ENCODE measurements around the gene GGA3. TPM values are rescaled to one million over a fixed set of nuclear protein-coding genes. Genes with fewer than 3 reads are reported as not detected.

GGA3 gene
- total and polyA plus RNA-seq, 2 experiments from 2014 or later = 22.5 to 54.3 TPM

DNA sequence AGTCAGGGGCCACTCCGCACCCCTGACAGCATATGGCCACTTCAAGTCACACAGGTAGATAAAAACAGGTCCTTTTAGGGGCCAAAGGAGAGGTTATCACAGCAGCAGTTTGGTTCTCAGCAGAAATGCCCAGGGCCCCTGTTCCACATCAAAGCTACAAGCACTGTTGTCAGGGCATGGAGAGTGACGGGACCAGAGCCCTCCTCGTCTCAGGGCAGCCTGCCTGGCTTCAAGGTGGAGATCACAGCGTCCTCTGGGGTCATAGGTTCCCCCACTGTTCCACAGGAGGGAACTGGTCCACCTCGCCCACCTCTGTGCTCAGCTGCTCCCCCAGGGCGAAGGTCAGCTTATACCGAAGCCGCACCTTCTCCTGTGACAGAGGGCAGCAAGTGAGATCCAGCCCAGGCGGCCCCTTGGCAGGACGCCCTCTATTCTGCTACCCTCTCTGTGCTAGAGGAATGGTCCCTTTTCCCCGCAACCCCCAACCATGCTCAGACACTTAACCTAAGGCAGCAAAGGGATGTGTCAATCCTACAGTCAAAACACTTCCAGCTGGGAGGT is 23.3 kb downstream of the GGA3 start (continued):
- TF ChIP-seq, protein P1, sequence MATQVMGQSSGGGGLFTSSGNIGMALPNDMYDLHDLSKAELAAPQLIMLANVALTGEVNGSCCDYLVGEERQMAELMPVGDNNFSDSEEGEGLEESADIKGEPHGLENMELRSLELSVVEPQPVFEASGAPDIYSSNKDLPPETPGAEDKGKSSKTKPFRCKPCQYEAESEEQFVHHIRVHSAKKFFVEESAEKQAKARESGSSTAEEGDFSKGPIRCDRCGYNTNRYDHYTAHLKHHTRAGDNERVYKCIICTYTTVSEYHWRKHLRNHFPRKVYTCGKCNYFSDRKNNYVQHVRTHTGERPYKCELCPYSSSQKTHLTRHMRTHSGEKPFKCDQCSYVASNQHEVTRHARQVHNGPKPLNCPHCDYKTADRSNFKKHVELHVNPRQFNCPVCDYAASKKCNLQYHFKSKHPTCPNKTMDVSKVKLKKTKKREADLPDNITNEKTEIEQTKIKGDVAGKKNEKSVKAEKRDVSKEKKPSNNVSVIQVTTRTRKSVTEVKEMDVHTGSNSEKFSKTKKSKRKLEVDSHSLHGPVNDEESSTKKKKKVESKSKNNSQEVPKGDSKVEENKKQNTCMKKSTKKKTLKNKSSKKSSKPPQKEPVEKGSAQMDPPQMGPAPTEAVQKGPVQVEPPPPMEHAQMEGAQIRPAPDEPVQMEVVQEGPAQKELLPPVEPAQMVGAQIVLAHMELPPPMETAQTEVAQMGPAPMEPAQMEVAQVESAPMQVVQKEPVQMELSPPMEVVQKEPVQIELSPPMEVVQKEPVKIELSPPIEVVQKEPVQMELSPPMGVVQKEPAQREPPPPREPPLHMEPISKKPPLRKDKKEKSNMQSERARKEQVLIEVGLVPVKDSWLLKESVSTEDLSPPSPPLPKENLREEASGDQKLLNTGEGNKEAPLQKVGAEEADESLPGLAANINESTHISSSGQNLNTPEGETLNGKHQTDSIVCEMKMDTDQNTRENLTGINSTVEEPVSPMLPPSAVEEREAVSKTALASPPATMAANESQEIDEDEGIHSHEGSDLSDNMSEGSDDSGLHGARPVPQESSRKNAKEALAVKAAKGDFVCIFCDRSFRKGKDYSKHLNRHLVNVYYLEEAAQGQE (IDR thresholded peaks at IDR 0.05; ENCODE audit: unreplicated experiment) = no peak
- TF ChIP-seq POLR2AphosphoS5 (IDR thresholded peaks at IDR 0.05; ENCODE audit: low read depth) (no peak), STAT1 (IDR thresholded peaks at IDR 0.05; ENCODE audit: unreplicated experiment) (no peak), CREB1 (CRISPR knock-in tag; IDR thresholded peaks at IDR 0.05; ENCODE audit: low read depth) (no peak), JUNB (IDR thresholded peaks at IDR 0.05; ENCODE audit: unreplicated experiment) (no peak)
- TF ChIP-seq, protein P2, sequence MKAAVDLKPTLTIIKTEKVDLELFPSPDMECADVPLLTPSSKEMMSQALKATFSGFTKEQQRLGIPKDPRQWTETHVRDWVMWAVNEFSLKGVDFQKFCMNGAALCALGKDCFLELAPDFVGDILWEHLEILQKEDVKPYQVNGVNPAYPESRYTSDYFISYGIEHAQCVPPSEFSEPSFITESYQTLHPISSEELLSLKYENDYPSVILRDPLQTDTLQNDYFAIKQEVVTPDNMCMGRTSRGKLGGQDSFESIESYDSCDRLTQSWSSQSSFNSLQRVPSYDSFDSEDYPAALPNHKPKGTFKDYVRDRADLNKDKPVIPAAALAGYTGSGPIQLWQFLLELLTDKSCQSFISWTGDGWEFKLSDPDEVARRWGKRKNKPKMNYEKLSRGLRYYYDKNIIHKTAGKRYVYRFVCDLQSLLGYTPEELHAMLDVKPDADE (IDR thresholded peaks at IDR 0.05) = no peak

DNA sequence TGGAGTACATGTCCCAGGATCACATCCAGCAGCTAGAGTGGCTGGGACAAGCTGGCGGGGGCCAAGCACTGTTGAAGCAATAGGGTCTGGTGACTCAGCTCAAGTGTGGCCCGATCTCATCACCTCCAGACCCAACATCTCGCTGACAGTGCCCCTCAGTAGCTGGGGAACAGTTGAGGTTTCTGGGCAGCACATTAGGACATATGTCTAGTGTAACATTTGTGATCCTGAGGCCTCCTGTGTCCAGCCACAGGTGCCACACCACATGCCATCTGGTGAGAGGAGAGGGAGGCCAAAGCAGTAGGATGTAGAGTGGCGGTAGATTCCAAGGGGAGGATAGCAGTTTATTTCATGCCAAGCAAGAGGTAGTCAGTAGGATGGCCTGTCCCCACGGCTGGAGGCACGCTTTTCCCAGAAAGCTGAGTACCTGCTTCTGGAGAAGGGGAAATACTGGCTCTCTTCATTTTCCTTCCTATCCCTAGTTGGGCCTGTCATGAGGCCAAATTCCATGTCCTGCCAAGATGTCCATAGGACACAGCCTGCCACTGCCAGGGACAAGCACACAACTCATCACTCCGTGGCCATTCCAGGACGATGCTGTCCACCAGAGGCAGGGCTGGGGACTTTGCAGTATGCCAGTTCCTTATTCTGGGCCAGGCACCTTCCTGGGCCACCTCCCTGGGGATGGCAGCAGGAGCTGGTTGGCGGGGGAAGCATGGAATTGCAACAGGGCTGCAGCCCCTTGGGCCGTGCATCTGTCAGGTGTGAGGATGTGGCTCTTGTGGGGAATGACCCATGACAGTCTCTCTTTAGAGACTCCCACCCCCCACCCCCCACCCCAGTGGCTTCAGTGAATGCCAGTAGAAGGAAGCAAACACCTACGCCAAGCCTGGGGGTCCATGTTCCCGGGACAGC is 24.0 kb downstream of the GGA3 start:
- DNase-seq (ENCODE audit: low spot score) = no peak
- no peak overlapping the region for H3K4me2 ChIP-seq
- no peaks in the 10 kb centered on the region for H3K27me3 ChIP-seq (ENCODE audit: insufficient read depth)
- H3F3A ChIP-seq (replicated peaks; ENCODE audit: low read depth) = peaks cover 39% of the 10 kb centered on the region
- Mint-ChIP-seq H3K4me1 (peaks cover 10% of the 10 kb centered on the region; the same call in 2 of the 3 replicates), H3K4me3 (no peak overlapping the region), H3K9me3 (no peaks in the 10 kb centered on the region), H3K27me3 (ENCODE audit: insufficient read depth, low read depth, poor library complexity) (peaks cover 29% of the 10 kb centered on the region), H3K27ac (no peak overlapping the region; the same call in 1 of the 2 replicates), H3K36me3 (ENCODE audit: low read depth) (peaks cover 89% of the 10 kb centered on the region)
- no peaks in the 10 kb centered on the region for H3K79me2 ChIP-seq (replicated peaks; ENCODE audit: insufficient read depth)
- H2AFZ ChIP-seq = no peak overlapping the region
- H3K36me3 ChIP-seq (ENCODE audit: insufficient read depth) = peaks cover 32% of the 10 kb centered on the region
- H4K20me1 ChIP-seq (replicated peaks; ENCODE audit: insufficient read depth) = peaks cover 4% of the 10 kb centered on the region; the same call in 1 of the 2 replicates
- no peaks in the 10 kb centered on the region for H3K4me1 ChIP-seq (ENCODE audit: insufficient read depth)
- H3K4me3 ChIP-seq = no peak overlapping the region
- H3K27ac ChIP-seq (ENCODE audit: low read depth) = no peak overlapping the region
- no peak for ATAC-seq
- no peaks in the 10 kb centered on the region for H3K9me2 ChIP-seq (ENCODE audit: insufficient read depth)
- TF ChIP-seq JUNB (IDR thresholded peaks at IDR 0.05; ENCODE audit: unreplicated experiment) = no peak
- no peak for TF ChIP-seq ZNF331 (CRISPR knock-in tag; IDR thresholded peaks at IDR 0.05; ENCODE audit: low read depth)
- no peak for TF ChIP-seq EZH2phosphoT487 (IDR thresholded peaks at IDR 0.05; ENCODE audit: unreplicated experiment)
- no peak; the same call in 1 of the 2 replicates for TF ChIP-seq POLR2AphosphoS5 (IDR thresholded peaks at IDR 0.05; ENCODE audit: low read depth)
- TF ChIP-seq, protein P1 (IDR thresholded peaks at IDR 0.05; ENCODE audit: unreplicated experiment) = no peak
- no peak for TF ChIP-seq NANOG (IDR thresholded peaks at IDR 0.05; ENCODE audit: borderline replicate concordance)
- TF ChIP-seq ZNF114 (CRISPR knock-in tag; IDR thresholded peaks at IDR 0.05) = no peak
- no peak for TF ChIP-seq EZH2 (IDR thresholded peaks at IDR 0.05; ENCODE audit: low read depth, unreplicated experiment)
- no peak for TF ChIP-seq CREB1 (CRISPR knock-in tag; IDR thresholded peaks at IDR 0.05; ENCODE audit: low read depth)
- TF ChIP-seq, protein P2 (IDR thresholded peaks at IDR 0.05) = no peak
- TF ChIP-seq STAT1 (IDR thresholded peaks at IDR 0.05; ENCODE audit: unreplicated experiment) = no peak
- TF ChIP-seq, protein P3, sequence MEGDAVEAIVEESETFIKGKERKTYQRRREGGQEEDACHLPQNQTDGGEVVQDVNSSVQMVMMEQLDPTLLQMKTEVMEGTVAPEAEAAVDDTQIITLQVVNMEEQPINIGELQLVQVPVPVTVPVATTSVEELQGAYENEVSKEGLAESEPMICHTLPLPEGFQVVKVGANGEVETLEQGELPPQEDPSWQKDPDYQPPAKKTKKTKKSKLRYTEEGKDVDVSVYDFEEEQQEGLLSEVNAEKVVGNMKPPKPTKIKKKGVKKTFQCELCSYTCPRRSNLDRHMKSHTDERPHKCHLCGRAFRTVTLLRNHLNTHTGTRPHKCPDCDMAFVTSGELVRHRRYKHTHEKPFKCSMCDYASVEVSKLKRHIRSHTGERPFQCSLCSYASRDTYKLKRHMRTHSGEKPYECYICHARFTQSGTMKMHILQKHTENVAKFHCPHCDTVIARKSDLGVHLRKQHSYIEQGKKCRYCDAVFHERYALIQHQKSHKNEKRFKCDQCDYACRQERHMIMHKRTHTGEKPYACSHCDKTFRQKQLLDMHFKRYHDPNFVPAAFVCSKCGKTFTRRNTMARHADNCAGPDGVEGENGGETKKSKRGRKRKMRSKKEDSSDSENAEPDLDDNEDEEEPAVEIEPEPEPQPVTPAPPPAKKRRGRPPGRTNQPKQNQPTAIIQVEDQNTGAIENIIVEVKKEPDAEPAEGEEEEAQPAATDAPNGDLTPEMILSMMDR (conservative IDR thresholded peaks at IDR 0.05; ENCODE audit: low read depth in 2 of 2) = no peak

Data from GM23338 (cell line).